Measurements from ENCODE around the gene DKK1. TPM values are rescaled to one million over a fixed set of nuclear protein-coding genes. Genes with fewer than 3 reads are reported as not detected.

Gene DKK1
- total and polyA plus RNA-seq, 2 of the 4 experiments (the other 2 are of a cell fraction), result 97.6 to 116 TPM

DNA sequence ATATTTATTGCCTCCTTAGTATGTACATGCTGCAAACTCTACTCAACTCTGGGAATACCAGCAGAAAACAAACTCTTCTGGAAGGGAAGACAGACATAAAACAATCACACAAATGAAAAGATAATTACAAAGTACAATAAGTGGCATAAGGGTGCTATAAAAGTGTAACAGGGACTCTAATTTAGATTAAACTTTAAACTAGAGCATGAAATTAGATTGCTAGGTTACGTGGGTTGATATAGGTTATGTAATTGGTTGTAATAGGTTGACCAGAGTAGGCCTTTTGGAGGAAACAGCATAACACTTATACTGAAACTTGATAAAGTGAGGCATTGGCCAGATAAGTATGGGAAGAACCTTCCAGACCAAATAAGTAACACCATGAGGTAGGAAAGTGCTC is 26.2 kb upstream of the DKK1 start:
- Histone ChIP-seq H2BK5ac (ENCODE audit: low read depth, low read length, poor library complexity, severe bottlenecking) (no peak overlapping the region), H3K4me2 (ENCODE audit: low read depth, low read length) (no peak overlapping the region), H3K79me1 (ENCODE audit: low read depth in 1 of 2, low read length in 2 of 2) (no peaks in the 10 kb centered on the region), H3K36me3 (ENCODE audit: control insufficient read depth, insufficient read depth, low read length) (no peaks in the 10 kb centered on the region), H2BK20ac (ENCODE audit: low read depth, low read length) (no peak overlapping the region), H2BK15ac (ENCODE audit: low read depth, low read length) (no peak overlapping the region), H3K4me1 (ENCODE audit: control insufficient read depth, insufficient read depth, low read length) (no peaks in the 10 kb centered on the region), H3K18ac (ENCODE audit: low read depth, low read length) (no peak overlapping the region), H3K14ac (replicated peaks; ENCODE audit: low read depth, low read length) (no peak overlapping the region), H4K5ac (ENCODE audit: low read depth, low read length) (no peak overlapping the region), H3K27ac (ENCODE audit: insufficient read depth, low read length) (no peak overlapping the region), H3K23ac (ENCODE audit: low read depth, low read length) (no peak overlapping the region), H2AFZ (replicated peaks; ENCODE audit: low read length, poor library complexity) (no peak overlapping the region), H3K4ac (ENCODE audit: low read depth, low read length) (no peak overlapping the region), H4K8ac (ENCODE audit: low read depth in 2 of 2, low read length in 2 of 2) (no peak overlapping the region), H3K9me3 (ENCODE audit: control insufficient read depth, insufficient read depth, low read length) (no peaks in the 10 kb centered on the region), H3K9me1 (ENCODE audit: insufficient read depth, low read length) (no peaks in the 10 kb centered on the region), H3K9ac (ENCODE audit: low read depth, low read length) (no peak overlapping the region), H2BK120ac (ENCODE audit: low read depth, low read length) (no peak overlapping the region), H3K4me3 (ENCODE audit: insufficient read depth, low read depth, low read length) (no peak overlapping the region), H3K27me3 (ENCODE audit: control insufficient read depth, insufficient read depth, low read length) (no peaks in the 10 kb centered on the region), H2AK9ac (replicated peaks; ENCODE audit: low read depth, low read length, poor library complexity) (no peak overlapping the region), H3K56ac (ENCODE audit: extremely low read depth, insufficient read depth, low read length) (no peak overlapping the region), H2AK5ac (ENCODE audit: low read depth, low read length) (no peak overlapping the region), H4K91ac (ENCODE audit: insufficient read depth, low read depth, low read length) (no peak overlapping the region), H4K20me1 (ENCODE audit: insufficient read depth, low read length) (no peaks in the 10 kb centered on the region)
- ATAC-seq (ENCODE audit: low read depth), result no peak
- DNase-seq, result no peak
- WGBS, 2 experiments (ENCODE audit: extremely low coverage in 2 of 2, insufficient read length in 1 of 2), result no CpG with 5 or more reads among the region's 1 CpG
- TF ChIP-seq MXI1 (IDR thresholded peaks at IDR 0.05; ENCODE audit: borderline replicate concordance, low read depth, low read length), result no peak
- no peak for TF ChIP-seq CTCF (conservative IDR thresholded peaks at IDR 0.05; ENCODE audit: low read depth, low read length)
- no peak for TF ChIP-seq BHLHE40 (IDR thresholded peaks at IDR 0.05; ENCODE audit: low read depth, low read length)
- no peak for TF ChIP-seq RCOR1 (IDR thresholded peaks at IDR 0.05; ENCODE audit: insufficient replicate concordance, low read length)
- TF ChIP-seq CEBPB (IDR thresholded peaks at IDR 0.05; ENCODE audit: low read depth, low read length), result no peak
- no peak for TF ChIP-seq ELK1 (IDR thresholded peaks at IDR 0.05; ENCODE audit: borderline replicate concordance, low read depth, low read length)
- no peak for TF ChIP-seq RFX5 (IDR thresholded peaks at IDR 0.05; ENCODE audit: low read depth, low read length)
- no peak for TF ChIP-seq SMC3 (IDR thresholded peaks at IDR 0.05; ENCODE audit: low read depth, low read length)
- TF ChIP-seq MAZ (IDR thresholded peaks at IDR 0.05; ENCODE audit: borderline replicate concordance, low read depth, low read length), result no peak
- no peak for TF ChIP-seq FOS (IDR thresholded peaks at IDR 0.05; ENCODE audit: low read depth, low read length)
- no peak for TF ChIP-seq POLR2A (IDR thresholded peaks at IDR 0.05; ENCODE audit: low read depth, low read length)
- TF ChIP-seq MAFK (IDR thresholded peaks at IDR 0.05; ENCODE audit: low read depth, low read length), result no peak
- no peak for TF ChIP-seq RAD21 (IDR thresholded peaks at IDR 0.05; ENCODE audit: low read length)
- no peak for TF ChIP-seq CHD1 (IDR thresholded peaks at IDR 0.05; ENCODE audit: low read depth, low read length)
- no peak for TF ChIP-seq NFE2L2 (IDR thresholded peaks at IDR 0.05; ENCODE audit: low read depth, low read length)
- TF ChIP-seq, protein P1, sequence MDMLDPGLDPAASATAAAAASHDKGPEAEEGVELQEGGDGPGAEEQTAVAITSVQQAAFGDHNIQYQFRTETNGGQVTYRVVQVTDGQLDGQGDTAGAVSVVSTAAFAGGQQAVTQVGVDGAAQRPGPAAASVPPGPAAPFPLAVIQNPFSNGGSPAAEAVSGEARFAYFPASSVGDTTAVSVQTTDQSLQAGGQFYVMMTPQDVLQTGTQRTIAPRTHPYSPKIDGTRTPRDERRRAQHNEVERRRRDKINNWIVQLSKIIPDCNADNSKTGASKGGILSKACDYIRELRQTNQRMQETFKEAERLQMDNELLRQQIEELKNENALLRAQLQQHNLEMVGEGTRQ (IDR thresholded peaks at IDR 0.05; ENCODE audit: low read depth, low read length), result no peak
- intact Hi-C loops (cut with micrococcal nuclease) (no loop called here), in situ Hi-C loops (cut with MboI; ENCODE audit: low sequenced_read_pairs) (no loop called here), dilution Hi-C loops (cut with HindIII; ENCODE audit: low sequenced_read_pairs, unreplicated experiment) (no loop called here)
- BruUV-seq (replicated peaks), result no TSS peak
- POLR2A ChIA-PET (ENCODE audit: unreplicated experiment), result no interaction called here
- CTCF ChIA-PET, result no interaction called here

All from IMR-90 (cell line).